ENCODE data around the gene EPN1.

Gene EPN1

DNA sequence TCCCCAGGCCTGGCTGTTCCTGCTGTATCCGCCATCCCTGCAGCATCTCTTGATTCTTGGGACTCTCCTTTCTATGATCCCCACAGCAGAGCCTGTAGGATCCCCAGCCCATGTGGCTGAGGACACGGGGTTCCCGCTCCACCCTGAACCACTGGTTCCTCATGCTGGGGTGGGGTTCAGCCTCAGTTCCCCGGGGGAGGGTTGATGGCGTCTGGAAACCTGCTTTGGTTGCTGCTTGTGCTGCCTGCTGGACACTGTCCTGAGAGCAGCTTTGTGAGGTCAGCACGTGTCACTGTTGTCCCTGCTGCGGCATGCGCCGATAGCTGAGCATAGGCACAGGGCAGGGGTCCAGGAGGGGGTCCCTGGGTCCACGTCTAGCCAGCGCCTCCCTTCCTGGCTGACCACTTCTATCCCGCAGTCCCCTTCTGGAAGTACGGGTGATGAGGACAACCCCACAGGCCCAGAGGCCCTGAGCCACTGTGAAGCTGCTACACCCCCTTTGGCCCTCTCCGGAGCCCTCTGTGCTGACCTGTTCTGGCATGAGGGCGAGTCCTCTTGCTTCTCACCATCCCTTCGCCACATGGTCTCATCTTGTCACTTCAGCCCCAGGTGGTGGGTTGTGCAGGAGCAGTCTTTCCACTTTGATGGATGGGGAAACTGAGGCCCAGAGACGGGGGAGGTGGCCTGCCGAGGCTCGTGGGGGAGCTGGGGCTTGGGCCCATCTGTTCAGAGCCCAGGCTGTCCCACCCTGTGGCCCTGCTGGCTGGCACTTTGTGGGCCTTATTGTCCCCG, 5.5 kb downstream of the EPN1 start:
- DNase-seq = no peak

GRCh38 chr19:55681131-55682092, 6.4 kb downstream of the EPN1 start:
- DNase-seq = no peak

GRCh38 chr19:55683449-55684261, 8.6 kb downstream of the EPN1 start:
- DNase-seq = no peak

DNA sequence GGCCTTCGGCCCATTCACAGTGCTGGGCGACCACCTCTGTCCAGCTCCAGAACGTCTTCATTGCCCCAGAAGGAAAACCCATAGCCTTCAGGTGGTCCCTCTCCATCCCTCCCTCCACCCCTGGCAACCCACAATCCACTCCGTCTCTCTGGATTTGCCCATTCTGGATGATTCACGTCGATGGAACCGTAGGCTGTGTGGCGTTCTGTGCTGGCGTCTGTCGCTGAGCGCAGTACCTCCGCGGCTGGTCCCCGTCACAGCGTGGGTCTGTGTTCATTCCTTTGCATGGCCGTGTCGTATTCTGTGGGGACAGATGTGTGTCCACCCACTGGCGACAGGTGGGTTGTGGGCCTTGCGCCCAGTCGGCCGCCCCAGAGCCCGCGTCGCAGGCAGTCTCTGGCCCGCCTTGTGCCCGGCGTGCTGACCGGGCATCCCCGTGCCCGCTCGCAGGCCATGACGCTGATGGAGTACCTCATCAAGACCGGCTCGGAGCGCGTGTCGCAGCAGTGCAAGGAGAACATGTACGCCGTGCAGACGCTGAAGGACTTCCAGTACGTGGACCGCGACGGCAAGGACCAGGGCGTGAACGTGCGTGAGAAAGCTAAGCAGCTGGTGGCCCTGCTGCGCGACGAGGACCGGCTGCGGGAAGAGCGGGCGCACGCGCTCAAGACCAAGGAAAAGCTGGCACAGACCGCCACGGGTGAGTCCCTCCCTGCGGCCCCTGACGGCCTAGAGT, 10.1 kb downstream of the EPN1 start:
- DNase-seq = no peak

DNA sequence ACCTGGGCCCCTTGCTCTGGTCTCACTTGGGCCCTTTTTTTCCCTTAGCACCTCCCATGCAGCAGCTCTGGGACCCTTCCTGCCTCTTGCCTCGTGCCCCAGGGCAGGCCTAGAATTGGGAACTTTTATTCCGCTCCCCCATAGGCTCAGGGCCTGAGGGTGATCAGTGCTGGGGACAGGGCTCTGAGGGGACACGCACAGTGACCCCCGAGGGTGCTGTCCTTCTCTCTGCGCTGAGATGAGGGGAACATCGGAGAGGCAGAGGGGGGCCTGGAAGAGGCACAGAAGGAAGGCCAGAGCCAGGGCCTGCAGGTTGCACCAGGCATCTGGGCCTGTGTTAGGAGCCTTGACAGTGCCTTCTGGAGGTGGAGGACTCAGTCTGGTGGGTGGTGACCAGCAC, 10.8 kb downstream of the EPN1 start:
- DNase-seq = no peak

GRCh38 chr19:55686311-55687050, 11.5 kb downstream of the EPN1 start:
- no peak for DNase-seq

- no peak for DNase-seq
These were observed 12.5 kb downstream of the EPN1 start for GRCh38 chr19:55687281-55688201.

DNA sequence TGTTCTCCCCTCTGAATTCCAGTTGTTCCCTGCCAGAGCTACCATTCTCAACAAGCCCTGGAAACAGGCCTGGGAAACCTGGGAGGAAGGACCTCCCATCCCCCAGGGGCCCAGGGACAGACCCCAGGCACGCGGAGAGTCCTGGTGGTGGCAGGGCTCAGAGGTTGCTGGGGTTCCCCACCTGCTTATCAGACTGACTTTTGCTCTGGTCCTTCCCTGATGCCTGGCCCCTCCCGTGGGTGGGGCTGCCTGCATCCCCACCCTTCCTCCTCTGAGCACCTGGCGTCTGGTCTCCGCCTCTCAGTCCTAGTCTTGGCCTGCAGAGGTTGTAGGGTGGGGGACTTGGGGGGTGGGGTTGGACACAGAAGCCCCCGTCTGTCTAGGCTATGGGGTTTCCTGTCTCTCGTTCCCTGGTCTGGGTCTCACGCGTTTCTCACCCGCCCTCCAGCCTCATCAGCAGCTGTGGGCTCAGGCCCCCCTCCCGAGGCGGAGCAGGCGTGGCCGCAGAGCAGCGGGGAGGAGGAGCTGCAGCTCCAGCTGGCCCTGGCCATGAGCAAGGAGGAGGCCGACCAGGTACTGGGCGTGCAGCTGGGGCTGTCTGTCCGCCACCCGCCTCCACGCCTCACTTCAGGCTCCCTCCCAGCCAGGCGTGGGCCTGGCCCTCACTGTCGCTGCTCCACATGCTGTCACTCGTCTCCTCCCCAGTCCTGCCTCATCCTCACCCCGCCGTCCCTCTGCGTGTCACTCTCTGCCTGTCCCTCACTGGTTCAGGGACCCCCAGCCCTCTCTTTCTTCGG, 13.6 kb downstream of the EPN1 start:
- DNase-seq = no peak

- DNase-seq = no peak
These were observed 14.5 kb downstream of the EPN1 start for GRCh38 chr19:55689411-55690108.

DNA sequence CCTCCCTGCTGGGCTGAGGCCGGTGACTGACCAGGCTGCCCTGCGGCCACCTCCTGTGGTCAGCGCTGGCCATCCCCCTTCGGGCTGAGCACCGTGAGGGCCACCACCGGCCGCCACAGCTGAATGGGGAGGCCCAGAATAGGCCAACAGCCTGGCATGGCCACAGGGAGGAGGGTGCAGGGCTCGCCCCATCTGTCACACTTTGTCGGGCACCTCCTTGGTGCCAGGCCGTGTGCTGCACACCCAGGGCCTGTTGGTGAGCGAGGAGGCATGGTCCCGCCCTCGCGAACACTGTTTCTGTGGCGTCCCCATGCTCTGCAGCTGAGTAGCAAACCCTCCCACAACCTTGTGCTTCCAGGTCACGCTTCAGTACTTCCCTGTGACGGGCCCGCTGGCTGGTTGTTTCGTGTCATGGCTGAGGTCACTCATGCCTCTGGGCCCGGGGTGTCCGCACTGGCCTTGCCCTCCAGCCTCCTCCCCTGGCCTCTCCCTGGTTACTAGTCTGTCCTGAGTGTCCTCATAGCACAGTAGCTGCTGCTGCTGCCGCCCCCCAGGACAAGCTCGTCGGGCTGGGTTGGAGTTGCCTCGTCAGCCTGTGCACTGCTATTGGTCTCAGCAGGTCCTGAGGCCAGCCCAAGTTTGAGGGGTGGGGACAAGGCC, 15.2 kb downstream of the EPN1 start:
- no peak for DNase-seq

- DNase-seq = no peak
These were observed 15.9 kb downstream of the EPN1 start for GRCh38 chr19:55690769-55691545.

DNA sequence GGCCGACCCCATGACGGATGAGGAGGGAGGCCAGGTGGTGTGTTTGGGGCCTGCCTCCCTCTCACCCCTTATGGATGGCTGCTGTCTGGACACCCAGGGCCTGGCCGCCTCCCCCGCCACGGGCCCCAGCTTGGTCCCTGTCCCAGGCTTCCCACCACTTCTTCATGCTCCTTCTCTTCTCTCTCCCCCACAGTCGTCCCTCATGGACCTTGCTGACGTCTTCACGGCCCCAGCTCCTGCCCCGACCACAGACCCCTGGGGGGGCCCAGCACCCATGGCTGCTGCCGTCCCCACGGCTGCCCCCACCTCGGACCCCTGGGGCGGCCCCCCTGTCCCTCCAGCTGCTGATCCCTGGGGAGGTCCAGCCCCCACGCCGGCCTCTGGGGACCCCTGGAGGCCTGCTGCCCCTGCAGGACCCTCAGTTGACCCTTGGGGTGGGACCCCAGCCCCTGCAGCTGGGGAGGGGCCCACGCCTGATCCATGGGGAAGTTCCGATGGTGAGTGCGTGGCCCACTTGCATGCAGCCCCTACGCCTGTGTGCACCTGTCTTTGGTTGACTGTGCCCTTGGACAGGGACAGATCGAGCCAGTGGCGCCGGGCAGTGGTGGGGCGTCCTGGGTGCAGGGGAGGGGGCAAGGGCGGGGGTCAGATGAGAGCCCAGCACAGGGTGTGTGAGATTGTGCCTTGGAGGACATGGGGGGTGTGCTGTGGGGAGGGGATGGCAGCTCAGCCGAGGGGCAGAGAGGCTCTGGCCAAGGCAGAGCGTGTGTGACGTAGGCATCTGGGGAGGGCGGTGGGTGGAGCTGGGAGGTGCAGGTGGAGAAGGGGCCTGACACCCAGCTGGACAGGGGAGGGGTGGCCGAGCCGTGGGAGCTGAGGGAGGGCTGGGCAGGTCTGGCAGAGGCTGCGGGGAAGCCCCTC, 16.8 kb downstream of the EPN1 start:
- no peak for DNase-seq

DNA sequence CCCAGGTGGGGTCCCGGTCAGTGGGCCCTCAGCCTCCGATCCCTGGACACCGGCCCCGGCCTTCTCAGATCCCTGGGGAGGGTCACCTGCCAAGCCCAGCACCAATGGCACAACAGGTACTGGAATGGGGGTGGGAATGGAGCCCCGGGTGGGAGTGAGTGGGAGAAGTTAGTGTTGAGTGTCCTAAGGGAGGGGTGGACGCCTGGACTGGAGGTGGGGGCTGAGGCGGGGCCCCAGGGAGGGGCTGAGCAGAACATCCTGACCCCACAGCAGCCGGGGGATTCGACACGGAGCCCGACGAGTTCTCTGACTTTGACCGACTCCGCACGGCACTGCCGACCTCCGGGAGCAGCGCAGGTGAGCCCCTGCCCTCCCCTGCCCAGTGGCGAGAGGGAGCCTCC, 17.7 kb downstream of the EPN1 start:
- no peak for DNase-seq

GRCh38 chr19:55693336-55693974, 18.4 kb downstream of the EPN1 start:
- no peak for DNase-seq

GRCh38 chr19:55694241-55694655, 19.2 kb downstream of the EPN1 start:
- no peak for DNase-seq
